Thoracic aorta (tissue), 2 donors: Measurements from ENCODE around the gene UGGT1. TPM values are rescaled to one million over a fixed set of nuclear protein-coding genes. Genes with fewer than 3 reads are reported as not detected.
"Not testable (repeated sequence)": the region's sequence is repeated elsewhere in the genome, so short reads cannot be mapped to it uniquely, and the experiment has no call there.

Experiments
- ATAC-seq: fragments of 150-250 bp; one replicate; pipeline ENCODE4 v1.8.0; 2017; ENCODE audit warnings: low read depth; ENCODE audit not compliant: insufficient number of reproducible peaks, low FRiP score
- DNase-seq: peaks from one replicate; pipeline ENCODE4 v3.0.0-alpha.2; 2020; ENCODE audit warnings: low spot score
- H3K27ac ChIP-seq, 2 donors: fragments of 200-600 bp; sonication (generic); 1 replicate in 1 of 2; 2 replicates in 1 of 2; pipeline ENCODE4 v1.5.1; 2016; ENCODE audit warnings: mild to moderate bottlenecking in 2 of 2, moderate library complexity in 2 of 2
- H3K27me3 ChIP-seq: fragments of 200-600 bp; sonication (generic); replicated peaks from 2 replicates; pipeline ENCODE4 v1.6.0; 2016; ENCODE audit warnings: mild to moderate bottlenecking; ENCODE audit not compliant: insufficient read depth
- H3K36me3 ChIP-seq: fragments of 200-600 bp; sonication (generic); one replicate; pipeline ENCODE4 v1.5.1; 2016
- H3K4me1 ChIP-seq, 2 donors: fragments of 200-600 bp; sonication (generic); 1 replicate in 1 of 2; 2 replicates in 1 of 2; pipeline versions ENCODE4 v1.5.1 to v1.6.0; 2016; ENCODE audit warnings: low read depth in 2 of 2, mild to moderate bottlenecking in 1 of 2; ENCODE audit not compliant: control insufficient read depth in 1 of 2
- H3K4me3 ChIP-seq: fragments of 200-600 bp; sonication (generic); 2 replicates; pipeline ENCODE4 v1.5.1; 2016; ENCODE audit warnings: mild to moderate bottlenecking
- H3K9me3 ChIP-seq: fragments of 200-600 bp; sonication (generic); 2 replicates; pipeline ENCODE4 v1.5.1; 2016
- CTCF ChIP-seq: fragments of 200-600 bp; sonication (generic); IDR thresholded peaks from one replicate; pipeline ENCODE4 v1.5.1; 2019; ENCODE audit warnings: antibody characterized with exemption
- total RNA-seq, 2 donors: library from RNA; depleted of rRNA; stranded (reverse); fragments of >200 nt; gene quantifications; one replicate each; pipeline versions ENCODE4 v1.1.0 to v1.2.3, GENCODE V29; 2016

UGGT1 gene
- total RNA-seq, 2 donors from 2014 or later = 71.3 to 86.2 TPM

- no peak for TF ChIP-seq CTCF
- Histone ChIP-seq H3K9me3 (no peaks in the 10 kb centered on the region), H3K4me3 (no peak overlapping the region), H3K27ac (no peak overlapping the region), H3K36me3 (no peaks in the 10 kb centered on the region), H3K4me1 (no peaks in the 10 kb centered on the region), H3K27me3 (no peaks in the 10 kb centered on the region)
- ATAC-seq (no peak), DNase-seq (no peak)
These were observed 117.0 kb downstream of the UGGT1 start for GRCh38 chr2:128208023-128208422.

GRCh38 chr2:128208631-128209324 lies 117.8 kb downstream of the UGGT1 start:
- not testable (repeated sequence) for H3K27ac ChIP-seq, DNase-seq, ATAC-seq, H3K9me3 ChIP-seq, H3K27me3 ChIP-seq, H3K36me3 ChIP-seq, H3K4me1 ChIP-seq, H3K4me3 ChIP-seq

- no peak for ATAC-seq
- no peaks in the 10 kb centered on the region for H3K27me3 ChIP-seq
These were observed 123.3 kb downstream of the UGGT1 start for GRCh38 chr2:128214251-128214650.

GRCh38 chr2:128214866-128215460 lies 124.0 kb downstream of the UGGT1 start:
- ATAC-seq (no peak), DNase-seq (no peak)
- no peak overlapping the region for H3K4me3 ChIP-seq

More at GRCh38 chr2:128214251-128214650, 123.3 kb downstream of the UGGT1 start:
- no peak overlapping the region for H3K4me3 ChIP-seq
- H3K36me3 ChIP-seq = no peaks in the 10 kb centered on the region
- TF ChIP-seq CTCF = no peak
- H3K27ac ChIP-seq = no peak overlapping the region
- H3K9me3 ChIP-seq = no peaks in the 10 kb centered on the region
- no peaks in the 10 kb centered on the region for H3K4me1 ChIP-seq
- no peak for DNase-seq

GRCh38 chr2:128215897-128216642 lies 125.1 kb downstream of the UGGT1 start:
- no peak for TF ChIP-seq CTCF
- no peaks in the 10 kb centered on the region for H3K9me3 ChIP-seq
- H3K4me3 ChIP-seq = no peak overlapping the region
- no peaks in the 10 kb centered on the region for H3K4me1 ChIP-seq
- H3K27me3 ChIP-seq = no peaks in the 10 kb centered on the region
- ATAC-seq (no peak), DNase-seq (no peak)
- H3K36me3 ChIP-seq = no peaks in the 10 kb centered on the region
- no peak overlapping the region for H3K27ac ChIP-seq

More at GRCh38 chr2:128214866-128215460, 124.0 kb downstream of the UGGT1 start:
- Histone ChIP-seq H3K4me1 (no peaks in the 10 kb centered on the region), H3K27ac (no peak overlapping the region), H3K27me3 (no peaks in the 10 kb centered on the region), H3K9me3 (no peaks in the 10 kb centered on the region), H3K36me3 (no peaks in the 10 kb centered on the region)
- no peak for TF ChIP-seq CTCF
